Thyroid gland (tissue), 4 donors: ENCODE data around the gene POMGNT2.

Experiments used
- POLR2A ChIP-seq, 2 donors: fragments of 450-650 bp; IDR thresholded peaks; one replicate each; pipeline ENCODE4 v1.6.1; 2017; ENCODE audit warnings: antibody characterized with exemption in 2 of 2, mild to moderate bottlenecking in 2 of 2, moderate library complexity in 1 of 2
- TF ChIP-seq, protein P1 (sequence below), 6 experiments: fragments of 200-600 bp in 3 of 6; fragments of 450-650 bp in 3 of 6; sonication (generic) in 3 of 6; IDR thresholded peaks; one replicate each; pipeline ENCODE4 v1.5.1; 2016 to 2019; ENCODE audit warnings: antibody characterized with exemption in 6 of 6, mild to moderate bottlenecking in 2 of 6, inconsistent platforms in 1 of 6, moderate library complexity in 1 of 6

DNA sequence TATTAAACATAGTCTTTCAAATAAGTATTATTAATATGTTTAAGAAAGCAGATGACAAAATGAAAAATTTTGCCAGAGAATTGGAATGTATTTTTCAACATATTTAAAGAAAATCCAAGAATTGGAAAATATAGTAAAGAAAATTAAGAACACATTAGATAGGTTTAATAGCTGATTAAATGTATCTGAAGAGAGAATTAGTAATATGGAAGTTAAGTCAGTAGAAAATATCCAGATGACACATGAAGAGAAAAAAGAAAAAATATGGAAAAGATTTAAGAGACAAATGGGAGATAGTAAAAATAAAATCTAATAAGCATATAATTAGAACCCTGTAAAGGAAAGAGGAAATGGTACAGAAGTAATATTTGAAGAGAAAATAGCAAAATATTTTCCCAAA is 18.0 kb upstream of the POMGNT2 start:
- no peak for TF ChIP-seq POLR2A (IDR thresholded peaks at IDR 0.05)
- TF ChIP-seq, protein P1, sequence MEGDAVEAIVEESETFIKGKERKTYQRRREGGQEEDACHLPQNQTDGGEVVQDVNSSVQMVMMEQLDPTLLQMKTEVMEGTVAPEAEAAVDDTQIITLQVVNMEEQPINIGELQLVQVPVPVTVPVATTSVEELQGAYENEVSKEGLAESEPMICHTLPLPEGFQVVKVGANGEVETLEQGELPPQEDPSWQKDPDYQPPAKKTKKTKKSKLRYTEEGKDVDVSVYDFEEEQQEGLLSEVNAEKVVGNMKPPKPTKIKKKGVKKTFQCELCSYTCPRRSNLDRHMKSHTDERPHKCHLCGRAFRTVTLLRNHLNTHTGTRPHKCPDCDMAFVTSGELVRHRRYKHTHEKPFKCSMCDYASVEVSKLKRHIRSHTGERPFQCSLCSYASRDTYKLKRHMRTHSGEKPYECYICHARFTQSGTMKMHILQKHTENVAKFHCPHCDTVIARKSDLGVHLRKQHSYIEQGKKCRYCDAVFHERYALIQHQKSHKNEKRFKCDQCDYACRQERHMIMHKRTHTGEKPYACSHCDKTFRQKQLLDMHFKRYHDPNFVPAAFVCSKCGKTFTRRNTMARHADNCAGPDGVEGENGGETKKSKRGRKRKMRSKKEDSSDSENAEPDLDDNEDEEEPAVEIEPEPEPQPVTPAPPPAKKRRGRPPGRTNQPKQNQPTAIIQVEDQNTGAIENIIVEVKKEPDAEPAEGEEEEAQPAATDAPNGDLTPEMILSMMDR (IDR thresholded peaks at IDR 0.05): no peak
